ENCODE data around the gene SLC25A21.
"Not testable (repeated sequence)": the region's sequence is repeated elsewhere in the genome, so short reads cannot be mapped to it uniquely, and the experiment has no call there.

The SLC25A21 gene

GRCh38 chr14:37090026-37090425, 82.4 kb downstream of the SLC25A21 start:
- DNase-seq (ENCODE audit: low read depth in 2 of 2, low spot score in 1 of 2): no peak

GRCh38 chr14:37089410-37089809, 83.0 kb downstream of the SLC25A21 start:
- DNase-seq (ENCODE audit: low read depth in 2 of 2, low spot score in 1 of 2): no peak

- no peak for DNase-seq (ENCODE audit: low read depth in 2 of 2, low spot score in 1 of 2)
Observed at GRCh38 chr14:37088356-37089215, 83.8 kb downstream of the SLC25A21 start.

GRCh38 chr14:37087520-37087919, 84.9 kb downstream of the SLC25A21 start:
- no peak for DNase-seq (ENCODE audit: low read depth in 2 of 2, low spot score in 1 of 2)

GRCh38 chr14:37083599-37083998, 88.8 kb downstream of the SLC25A21 start:
- no peak for DNase-seq (ENCODE audit: low read depth in 2 of 2, low spot score in 1 of 2)

GRCh38 chr14:37082449-37082848, 90.0 kb downstream of the SLC25A21 start:
- no peak for DNase-seq (ENCODE audit: low read depth in 2 of 2, low spot score in 1 of 2)

GRCh38 chr14:37081856-37082255, 90.5 kb downstream of the SLC25A21 start:
- DNase-seq (ENCODE audit: low read depth in 2 of 2, low spot score in 1 of 2): no peak

GRCh38 chr14:37081218-37081617, 91.2 kb downstream of the SLC25A21 start:
- no peak for DNase-seq (ENCODE audit: low read depth in 2 of 2, low spot score in 1 of 2)

- no peak for DNase-seq (ENCODE audit: low read depth in 2 of 2, low spot score in 1 of 2)
Observed at GRCh38 chr14:37078131-37078530, 94.3 kb downstream of the SLC25A21 start.

- DNase-seq (ENCODE audit: low read depth in 2 of 2, low spot score in 1 of 2): not testable (repeated sequence)
Observed at GRCh38 chr14:37074320-37074719, 98.1 kb downstream of the SLC25A21 start.

GRCh38 chr14:37063467-37064240, 108.8 kb downstream of the SLC25A21 start:
- no peak for DNase-seq (ENCODE audit: low read depth in 2 of 2, low spot score in 1 of 2)

GRCh38 chr14:37062191-37062803, 110.1 kb downstream of the SLC25A21 start:
- no peak for DNase-seq (ENCODE audit: low read depth in 2 of 2, low spot score in 1 of 2)

GRCh38 chr14:37061697-37062096, 110.7 kb downstream of the SLC25A21 start:
- no peak for DNase-seq (ENCODE audit: low read depth in 2 of 2, low spot score in 1 of 2)

GRCh38 chr14:37060496-37061260, 111.7 kb downstream of the SLC25A21 start:
- no peak for DNase-seq (ENCODE audit: low read depth in 2 of 2, low spot score in 1 of 2)

- no peak for DNase-seq (ENCODE audit: low read depth in 2 of 2, low spot score in 1 of 2)
Observed at GRCh38 chr14:37057776-37058175, 114.6 kb downstream of the SLC25A21 start.

- DNase-seq (ENCODE audit: low read depth in 2 of 2, low spot score in 1 of 2): no peak
Observed at GRCh38 chr14:37056473-37056872, 115.9 kb downstream of the SLC25A21 start.

- no peak for DNase-seq (ENCODE audit: low read depth in 2 of 2, low spot score in 1 of 2)
Observed at GRCh38 chr14:37054869-37055268, 117.5 kb downstream of the SLC25A21 start.

GRCh38 chr14:37054144-37054543, 118.3 kb downstream of the SLC25A21 start:
- no peak for DNase-seq (ENCODE audit: low read depth in 2 of 2, low spot score in 1 of 2)

GRCh38 chr14:37051680-37052079, 120.7 kb downstream of the SLC25A21 start:
- DNase-seq (ENCODE audit: low read depth in 2 of 2, low spot score in 1 of 2): no peak

- DNase-seq (ENCODE audit: low read depth in 2 of 2, low spot score in 1 of 2): no peak
Observed at GRCh38 chr14:37051153-37051552, 121.3 kb downstream of the SLC25A21 start.

- DNase-seq (ENCODE audit: low read depth in 2 of 2, low spot score in 1 of 2): no peak
Observed at GRCh38 chr14:37048666-37049071, 123.7 kb downstream of the SLC25A21 start.
